Epithelial cell of alveolus of lung (primary cell): ENCODE results near the gene PNPLA1. TPM values are rescaled to one million over a fixed set of nuclear protein-coding genes. Genes with fewer than 3 reads are reported as not detected.

Experiments
- total RNA-seq: library from RNA; depleted of rRNA; stranded (reverse); fragments of >200 nt; gene quantifications from 2 replicates; pipeline ENCODE4 v1.2.1, GENCODE V29; 2015

Gene PNPLA1
- total RNA-seq: not detected in 2 replicates

GRCh38 chr6:36269834-36270705 lies at the start of gene PNPLA1:
TSS of gene PNPLA1 (plus strand) at chr6:36270060. CDS start at chr6:36270460, 400 bp downstream.

GRCh38 chr6:36336779-36337241 lies 67.0 kb downstream of the PNPLA1 start, which contains the start of gene BNIP5:
TSS of gene BNIP5 (minus strand) at chr6:36336888. CDS start at chr6:36330690, 6,198 bp downstream.

Other genes starting within 250 kb of the PNPLA1 start
- not detected in 2 replicates for gene SLC26A8, start 245.4 kb upstream of the PNPLA1 start, total RNA-seq
- gene MAPK14, start 242.3 kb upstream of the PNPLA1 start, total RNA-seq: 38.9 and 64.9 TPM in 2 replicates
- 5.7 and 23.0 TPM in 2 replicates for gene MAPK13, start 139.5 kb upstream of the PNPLA1 start, total RNA-seq
- 9.4 and 15.6 TPM in 2 replicates for gene BRPF3, start 73.3 kb upstream of the PNPLA1 start, total RNA-seq
- not detected in 2 replicates for gene BNIP5, start 66.8 kb downstream of the PNPLA1 start, total RNA-seq
- 0.48 and 1.3 TPM in 2 replicates for gene ETV7, start 117.6 kb downstream of the PNPLA1 start, total RNA-seq
- under 0.01 TPM in 1 of 2 replicates, not detected in the other for gene PXT1, start 172.8 kb downstream of the PNPLA1 start, total RNA-seq
- 49.3 and 55.6 TPM in 2 replicates for gene KCTD20, start 172.9 kb downstream of the PNPLA1 start, total RNA-seq